ENCODE results near the gene CACTIN.
"Not testable (repeated sequence)": the region's sequence is repeated elsewhere in the genome, so short reads cannot be mapped to it uniquely, and the experiment has no call there.

Gene CACTIN

GRCh38 chr19:3668331-3669081, 41.9 kb upstream of the CACTIN start:
- no peaks in the 10 kb centered on the region for H3K4me1 ChIP-seq (ENCODE audit: control insufficient read depth, low read depth, low read length)
- H3K9ac ChIP-seq (ENCODE audit: low read length): no peak overlapping the region
- no peaks in the 10 kb centered on the region for H3K9me3 ChIP-seq (ENCODE audit: control insufficient read depth, low read depth, low read length)
- H3K4me3 ChIP-seq (ENCODE audit: low read length): no peak overlapping the region
- peaks cover 6% of the 10 kb centered on the region for H3K36me3 ChIP-seq (ENCODE audit: control insufficient read depth, low read depth, low read length)
- H3K27ac ChIP-seq (ENCODE audit: low read length): no peak overlapping the region
- no peaks in the 10 kb centered on the region for H3K27me3 ChIP-seq (ENCODE audit: control insufficient read depth, insufficient read depth, low read length)

GRCh38 chr19:3667766-3668165, 41.2 kb upstream of the CACTIN start:
- Histone ChIP-seq H3K27me3 (ENCODE audit: control insufficient read depth, insufficient read depth, low read length) (no peaks in the 10 kb centered on the region), H3K9ac (ENCODE audit: low read length) (no peak overlapping the region), H3K9me3 (ENCODE audit: control insufficient read depth, low read depth, low read length) (no peaks in the 10 kb centered on the region)

GRCh38 chr19:3667037-3667638, 40.5 kb upstream of the CACTIN start:
- Histone ChIP-seq H3K36me3 (ENCODE audit: control insufficient read depth, low read depth, low read length) (peaks cover 11% of the 10 kb centered on the region), H3K4me3 (ENCODE audit: low read length) (no peak overlapping the region), H3K9ac (ENCODE audit: low read length) (no peak overlapping the region), H3K4me1 (ENCODE audit: control insufficient read depth, low read depth, low read length) (no peaks in the 10 kb centered on the region), H3K27me3 (ENCODE audit: control insufficient read depth, insufficient read depth, low read length) (no peaks in the 10 kb centered on the region), H3K27ac (ENCODE audit: low read length) (no peak overlapping the region), H3K9me3 (ENCODE audit: control insufficient read depth, low read depth, low read length) (no peaks in the 10 kb centered on the region)

More at GRCh38 chr19:3667766-3668165, 41.2 kb upstream of the CACTIN start:
- Histone ChIP-seq H3K27ac (ENCODE audit: low read length) (no peak overlapping the region), H3K4me1 (ENCODE audit: control insufficient read depth, low read depth, low read length) (no peaks in the 10 kb centered on the region), H3K36me3 (ENCODE audit: control insufficient read depth, low read depth, low read length) (peaks cover 11% of the 10 kb centered on the region), H3K4me3 (ENCODE audit: low read length) (no peak overlapping the region)

GRCh38 chr19:3666545-3666856, 39.9 kb upstream of the CACTIN start:
- not testable (repeated sequence) for H3K4me1 ChIP-seq (ENCODE audit: control insufficient read depth, low read depth, low read length); H3K27me3 ChIP-seq (ENCODE audit: control insufficient read depth, insufficient read depth, low read length); H3K9me3 ChIP-seq (ENCODE audit: control insufficient read depth, low read depth, low read length); H3K27ac ChIP-seq (ENCODE audit: low read length); H3K9ac ChIP-seq (ENCODE audit: low read length); H3K4me3 ChIP-seq (ENCODE audit: low read length)
- peaks cover 11% of the 10 kb centered on the region for H3K36me3 ChIP-seq (ENCODE audit: control insufficient read depth, low read depth, low read length)

- no peaks in the 10 kb centered on the region for H3K4me1 ChIP-seq (ENCODE audit: control insufficient read depth, low read depth, low read length)
- H3K4me3 ChIP-seq (ENCODE audit: low read length): no peak overlapping the region
- no peak overlapping the region for H3K27ac ChIP-seq (ENCODE audit: low read length)
- H3K36me3 ChIP-seq (ENCODE audit: control insufficient read depth, low read depth, low read length): peaks cover 11% of the 10 kb centered on the region
- no peaks in the 10 kb centered on the region for H3K9me3 ChIP-seq (ENCODE audit: control insufficient read depth, low read depth, low read length)
- H3K27me3 ChIP-seq (ENCODE audit: control insufficient read depth, insufficient read depth, low read length): no peaks in the 10 kb centered on the region
- no peak overlapping the region for H3K9ac ChIP-seq (ENCODE audit: low read length)
These were observed 39.3 kb upstream of the CACTIN start for GRCh38 chr19:3665681-3666544.

- H3K9ac ChIP-seq (ENCODE audit: low read length): no peak overlapping the region
These were observed 38.5 kb upstream of the CACTIN start for GRCh38 chr19:3664879-3665642.

GRCh38 chr19:3663838-3664237, 37.2 kb upstream of the CACTIN start:
- Histone ChIP-seq H3K4me1 (ENCODE audit: control insufficient read depth, low read depth, low read length) (no peaks in the 10 kb centered on the region), H3K9ac (ENCODE audit: low read length) (no peak overlapping the region), H3K36me3 (ENCODE audit: control insufficient read depth, low read depth, low read length) (peaks cover 11% of the 10 kb centered on the region), H3K27me3 (ENCODE audit: control insufficient read depth, insufficient read depth, low read length) (no peaks in the 10 kb centered on the region), H3K4me3 (ENCODE audit: low read length) (no peak overlapping the region), H3K9me3 (ENCODE audit: control insufficient read depth, low read depth, low read length) (no peaks in the 10 kb centered on the region), H3K27ac (ENCODE audit: low read length) (no peak overlapping the region)

More at GRCh38 chr19:3664879-3665642, 38.5 kb upstream of the CACTIN start:
- Histone ChIP-seq H3K4me1 (ENCODE audit: control insufficient read depth, low read depth, low read length) (no peaks in the 10 kb centered on the region), H3K27ac (ENCODE audit: low read length) (no peak overlapping the region), H3K4me3 (ENCODE audit: low read length) (no peak overlapping the region), H3K9me3 (ENCODE audit: control insufficient read depth, low read depth, low read length) (no peaks in the 10 kb centered on the region), H3K36me3 (ENCODE audit: control insufficient read depth, low read depth, low read length) (peaks cover 11% of the 10 kb centered on the region), H3K27me3 (ENCODE audit: control insufficient read depth, insufficient read depth, low read length) (no peaks in the 10 kb centered on the region)

- Histone ChIP-seq H3K36me3 (ENCODE audit: control insufficient read depth, low read depth, low read length) (peaks cover 11% of the 10 kb centered on the region), H3K27ac (ENCODE audit: low read length) (no peak overlapping the region), H3K4me3 (ENCODE audit: low read length) (no peak overlapping the region), H3K9me3 (ENCODE audit: control insufficient read depth, low read depth, low read length) (no peaks in the 10 kb centered on the region), H3K27me3 (ENCODE audit: control insufficient read depth, insufficient read depth, low read length) (no peaks in the 10 kb centered on the region), H3K9ac (ENCODE audit: low read length) (no peak overlapping the region), H3K4me1 (ENCODE audit: control insufficient read depth, low read depth, low read length) (no peaks in the 10 kb centered on the region)
These were observed 35.0 kb upstream of the CACTIN start for GRCh38 chr19:3661284-3662238.

GRCh38 chr19:3660493-3661219, 34.1 kb upstream of the CACTIN start:
- Histone ChIP-seq H3K36me3 (ENCODE audit: control insufficient read depth, low read depth, low read length) (peaks cover 14% of the 10 kb centered on the region), H3K9ac (ENCODE audit: low read length) (no peak overlapping the region), H3K4me3 (ENCODE audit: low read length) (no peak overlapping the region), H3K9me3 (ENCODE audit: control insufficient read depth, low read depth, low read length) (no peaks in the 10 kb centered on the region), H3K27ac (ENCODE audit: low read length) (no peak overlapping the region), H3K4me1 (ENCODE audit: control insufficient read depth, low read depth, low read length) (no peaks in the 10 kb centered on the region), H3K27me3 (ENCODE audit: control insufficient read depth, insufficient read depth, low read length) (no peaks in the 10 kb centered on the region)

GRCh38 chr19:3659746-3660112, 33.1 kb upstream of the CACTIN start:
- Histone ChIP-seq H3K36me3 (ENCODE audit: control insufficient read depth, low read depth, low read length) (peaks cover 14% of the 10 kb centered on the region), H3K4me1 (ENCODE audit: control insufficient read depth, low read depth, low read length) (no peaks in the 10 kb centered on the region), H3K27ac (ENCODE audit: low read length) (no peak overlapping the region), H3K27me3 (ENCODE audit: control insufficient read depth, insufficient read depth, low read length) (no peaks in the 10 kb centered on the region), H3K9ac (ENCODE audit: low read length) (no peak overlapping the region), H3K9me3 (ENCODE audit: control insufficient read depth, low read depth, low read length) (no peaks in the 10 kb centered on the region), H3K4me3 (ENCODE audit: low read length) (no peak overlapping the region)
